Large intestine (tissue), 3 donors: Measurements from ENCODE around the gene CD28. TPM values are rescaled to one million over a fixed set of nuclear protein-coding genes. Genes with fewer than 3 reads are reported as not detected.

Source experiments
- DNase-seq, 2 donors: peaks; one replicate each; pipeline versions ENCODE4 v3.0.0 to v3.0.0-alpha.2; 2013
- H3K27ac ChIP-seq: one replicate; pipeline ENCODE4 v1.5.1; 2013; ENCODE audit warnings: low read length
- H3K27me3 ChIP-seq: 2 replicates; pipeline ENCODE4 v1.6.1; 2013; ENCODE audit warnings: low read length; ENCODE audit not compliant: control insufficient read depth, insufficient read depth
- H3K36me3 ChIP-seq: 2 replicates; pipeline ENCODE4 v1.6.1; 2013; ENCODE audit warnings: low read length; ENCODE audit not compliant: control insufficient read depth, insufficient read depth
- H3K4me1 ChIP-seq: one replicate; pipeline ENCODE4 v1.6.1; 2013; ENCODE audit warnings: low read length; ENCODE audit not compliant: control insufficient read depth, insufficient read depth
- H3K4me3 ChIP-seq: one replicate; pipeline ENCODE4 v1.5.1; 2013; ENCODE audit warnings: low read length
- H3K9me3 ChIP-seq: one replicate; pipeline ENCODE4 v1.6.1; 2013; ENCODE audit warnings: mild to moderate bottlenecking, low read depth, low read length, moderate library complexity; ENCODE audit not compliant: control insufficient read depth
- WGBS: methylation state at CpG from one replicate; pipeline ENCODE4 v1.1.5; 2013; ENCODE audit warnings: low lambda C conversion rate; ENCODE audit not compliant: insufficient coverage; 5-methylcytosine and 5-hydroxymethylcytosine counted together
- polyA plus RNA-seq: library from polyadenylated mRNA; unstranded; fragments of 120-200 nt; gene quantifications from one replicate; pipeline ENCODE4 v1.2.1, GENCODE V29; 2013

The CD28 gene
- polyA plus RNA-seq, 1 donor = 1.5 TPM

DNA sequence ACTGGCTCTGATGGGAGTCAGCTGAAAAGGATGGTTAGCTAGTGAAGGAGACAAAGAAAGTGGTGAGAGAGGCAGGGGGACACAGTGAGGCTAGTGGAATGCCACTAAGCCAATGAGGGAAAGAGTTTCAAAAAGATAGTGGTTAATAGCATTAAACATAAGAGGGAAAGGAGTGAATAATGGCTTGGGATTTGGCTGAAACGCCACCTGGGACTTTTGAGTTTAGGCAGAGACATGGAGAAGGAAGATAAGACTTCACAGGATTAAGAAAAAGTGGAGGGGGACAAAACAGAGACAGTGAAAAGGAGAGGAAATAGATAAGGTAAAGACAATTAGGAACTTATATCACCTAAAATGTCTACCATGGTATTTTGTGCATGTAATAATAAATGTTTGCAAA, 6.9 kb downstream of the CD28 start:
- Histone ChIP-seq H3K4me3 (no peak overlapping the region), H3K27me3 (no peaks in the 10 kb centered on the region), H3K9me3 (no peaks in the 10 kb centered on the region), H3K27ac (no peak overlapping the region), H3K36me3 (no peaks in the 10 kb centered on the region), H3K4me1 (peaks cover 10% of the 10 kb centered on the region)
- DNase-seq = no peak
- 70% methylated on average over 1 of the region's 1 CpG for WGBS

DNA sequence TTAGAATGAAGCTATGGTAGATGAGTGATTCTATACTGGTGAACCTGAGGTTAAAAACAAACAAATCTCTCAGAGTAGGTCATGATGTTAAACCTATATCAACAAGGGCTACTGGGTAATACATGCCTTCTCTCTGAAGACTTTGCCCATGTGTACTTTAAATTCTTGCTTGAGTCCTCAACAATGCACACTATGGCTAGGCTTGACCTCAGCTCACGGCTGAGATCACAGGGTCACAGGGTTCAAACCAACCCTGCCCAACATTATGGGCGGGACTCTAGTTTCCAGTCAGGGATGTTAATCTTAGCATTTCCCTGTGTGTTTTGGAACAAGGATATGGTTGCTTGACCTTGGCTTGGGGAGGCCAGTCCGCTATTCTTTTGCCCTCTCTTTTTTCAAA, 7.7 kb downstream of the CD28 start:
- DNase-seq = peak in 1 of 2 donors; percentile 43
- Histone ChIP-seq H3K4me3 (no peak overlapping the region), H3K9me3 (no peaks in the 10 kb centered on the region), H3K27ac (no peak overlapping the region), H3K4me1 (peaks cover 3% of the 10 kb centered on the region), H3K36me3 (no peaks in the 10 kb centered on the region), H3K27me3 (no peaks in the 10 kb centered on the region)
- whole genome bisulfite sequencing = no CpG with 5 or more reads among the region's 3 CpGs

DNA sequence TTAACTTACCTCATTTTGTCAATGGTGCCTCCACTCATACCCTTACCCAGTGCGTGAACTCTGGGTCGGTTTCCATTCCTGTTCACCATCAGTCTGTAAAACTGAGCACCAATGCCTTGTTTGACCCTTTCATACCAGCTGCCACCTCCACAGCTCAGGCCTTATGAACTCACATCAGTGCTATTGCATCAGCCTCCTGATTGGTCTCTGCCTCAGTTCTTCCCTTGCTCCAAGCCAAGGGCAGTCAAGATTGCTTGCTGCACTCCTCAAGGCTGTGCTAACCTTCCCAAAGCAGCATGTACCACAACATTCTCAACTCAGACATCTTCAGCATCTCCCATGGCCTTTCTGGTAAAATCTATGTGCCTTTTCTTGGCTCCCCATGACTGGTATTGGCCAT, 9.3 kb downstream of the CD28 start:
- Histone ChIP-seq H3K27me3 (no peaks in the 10 kb centered on the region), H3K4me1 (peaks cover 3% of the 10 kb centered on the region), H3K27ac (no peak overlapping the region), H3K36me3 (no peaks in the 10 kb centered on the region), H3K4me3 (no peak overlapping the region), H3K9me3 (no peaks in the 10 kb centered on the region)
- no peak for DNase-seq
- no CpG with 5 or more reads among the region's 2 CpGs for WGBS

DNA sequence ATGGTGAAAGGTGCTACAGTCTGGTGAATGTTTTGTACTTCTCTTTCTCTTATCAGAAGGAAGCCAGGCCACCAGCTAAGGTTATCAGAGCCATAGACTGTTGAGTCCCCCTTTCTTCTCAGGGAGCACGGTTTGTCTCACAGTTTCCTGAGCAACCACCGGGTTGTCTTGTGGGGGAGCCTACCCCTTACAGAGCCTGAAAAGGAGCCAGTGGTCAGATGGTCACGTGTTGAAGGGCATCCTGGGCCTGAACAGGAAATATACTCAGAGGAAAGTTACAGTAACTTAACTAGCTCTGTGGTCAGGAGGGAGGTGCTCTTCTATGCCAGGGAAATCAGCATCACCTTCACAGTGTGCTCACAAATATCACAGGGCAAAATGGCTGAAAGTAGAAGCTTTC, 11.6 kb downstream of the CD28 start:
- WGBS = no CpG with 5 or more reads among the region's 3 CpGs
- H3K36me3 ChIP-seq = no peaks in the 10 kb centered on the region
- H3K27ac ChIP-seq = no peak overlapping the region
- no peaks in the 10 kb centered on the region for H3K9me3 ChIP-seq
- no peaks in the 10 kb centered on the region for H3K27me3 ChIP-seq
- H3K4me1 ChIP-seq = peaks cover 10% of the 10 kb centered on the region
- no peak overlapping the region for H3K4me3 ChIP-seq
- no peak for DNase-seq

DNA sequence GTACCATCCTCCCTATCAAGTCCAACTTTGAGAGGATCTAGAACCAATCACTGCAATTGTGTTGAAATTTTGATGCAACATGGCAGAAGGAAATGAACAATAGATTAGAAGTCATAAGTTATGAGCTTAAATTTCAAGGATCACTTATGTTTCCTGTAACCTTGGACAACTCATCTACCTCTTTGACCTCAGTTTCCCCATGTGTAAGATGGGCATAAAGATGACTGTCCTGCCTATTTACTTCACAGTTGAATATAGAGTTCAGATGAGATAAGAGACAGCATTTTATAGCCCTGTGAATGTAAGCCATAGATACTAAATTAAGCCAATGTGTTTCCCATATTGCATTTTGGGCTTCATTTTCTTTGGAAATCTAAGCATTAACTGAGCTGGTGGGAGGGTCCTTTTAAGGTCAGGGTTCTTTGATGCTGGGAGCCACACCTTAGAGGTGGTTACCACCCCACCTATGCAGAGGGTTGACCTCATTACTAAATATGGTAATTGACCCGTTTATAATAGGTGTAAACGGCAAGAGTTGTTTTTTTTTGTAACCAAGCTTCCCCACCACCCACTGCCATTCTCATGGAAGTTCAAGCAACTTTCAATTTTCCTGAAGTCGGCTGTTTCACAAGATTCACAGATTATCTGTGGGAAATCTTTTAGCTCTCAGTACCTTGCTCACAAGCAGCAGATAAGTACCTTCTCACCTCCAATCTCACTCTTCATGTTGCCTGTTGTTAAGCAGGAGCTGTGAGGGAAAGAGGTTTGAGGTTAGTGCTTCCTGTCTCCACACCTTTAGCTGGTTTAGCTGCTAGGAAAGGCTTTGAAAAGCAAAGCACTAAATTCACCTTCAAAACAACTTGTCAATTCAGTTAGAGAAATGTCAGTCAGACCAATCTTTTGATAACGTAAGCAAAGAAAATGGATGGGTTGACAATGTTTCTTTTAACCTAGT, 13.3 kb downstream of the CD28 start:
- no peaks in the 10 kb centered on the region for H3K36me3 ChIP-seq
- H3K27me3 ChIP-seq = no peaks in the 10 kb centered on the region
- H3K4me3 ChIP-seq = no peak overlapping the region
- no peaks in the 10 kb centered on the region for H3K9me3 ChIP-seq
- H3K4me1 ChIP-seq = peaks cover 10% of the 10 kb centered on the region
- WGBS = 63% methylated on average over 1 of the region's 4 CpGs
- peak in 1 of 2 donors; percentile 30 for DNase-seq
- no peak overlapping the region for H3K27ac ChIP-seq

DNA sequence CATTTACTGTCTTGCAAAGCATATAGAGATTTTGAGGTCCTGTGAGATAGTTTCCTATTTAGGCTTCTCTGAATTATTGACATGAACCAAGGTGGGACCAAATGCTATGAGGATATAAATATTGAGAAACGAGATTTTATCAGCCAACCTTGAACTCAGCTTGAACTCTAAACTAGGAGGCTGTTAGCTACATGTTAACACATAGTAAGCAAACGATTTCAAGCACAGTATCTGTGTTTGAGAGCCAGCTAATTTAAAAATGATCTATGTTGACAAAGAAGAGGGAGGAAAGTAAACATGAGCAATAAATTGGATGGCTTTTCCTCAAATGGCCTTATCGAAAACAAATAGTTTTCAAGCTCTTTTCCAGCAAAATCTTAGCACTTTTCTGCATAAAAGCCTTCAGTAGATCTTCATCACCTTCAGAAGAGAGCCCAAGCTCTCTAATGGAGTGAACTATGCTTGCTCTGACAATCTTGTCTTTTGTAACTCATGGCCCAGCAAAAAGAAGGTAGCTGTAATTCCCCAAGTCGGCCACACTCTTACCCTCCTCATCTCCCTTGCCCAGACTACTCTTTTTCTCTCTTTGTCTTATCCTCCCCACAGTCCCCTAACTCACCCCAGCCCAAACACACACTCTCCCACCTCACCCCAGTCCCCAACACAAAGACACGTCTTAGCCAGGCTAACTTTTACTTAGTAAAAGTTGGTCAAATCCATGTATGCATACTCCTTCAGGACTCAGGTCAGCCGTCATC, 14.7 kb downstream of the CD28 start:
- 25% methylated on average over 1 of the region's 6 CpGs for WGBS
- H3K9me3 ChIP-seq = no peaks in the 10 kb centered on the region
- no peaks in the 10 kb centered on the region for H3K27me3 ChIP-seq
- no peak for DNase-seq
- no peaks in the 10 kb centered on the region for H3K36me3 ChIP-seq
- no peak overlapping the region for H3K4me3 ChIP-seq
- peaks cover 10% of the 10 kb centered on the region for H3K4me1 ChIP-seq
- H3K27ac ChIP-seq = no peak overlapping the region

DNA sequence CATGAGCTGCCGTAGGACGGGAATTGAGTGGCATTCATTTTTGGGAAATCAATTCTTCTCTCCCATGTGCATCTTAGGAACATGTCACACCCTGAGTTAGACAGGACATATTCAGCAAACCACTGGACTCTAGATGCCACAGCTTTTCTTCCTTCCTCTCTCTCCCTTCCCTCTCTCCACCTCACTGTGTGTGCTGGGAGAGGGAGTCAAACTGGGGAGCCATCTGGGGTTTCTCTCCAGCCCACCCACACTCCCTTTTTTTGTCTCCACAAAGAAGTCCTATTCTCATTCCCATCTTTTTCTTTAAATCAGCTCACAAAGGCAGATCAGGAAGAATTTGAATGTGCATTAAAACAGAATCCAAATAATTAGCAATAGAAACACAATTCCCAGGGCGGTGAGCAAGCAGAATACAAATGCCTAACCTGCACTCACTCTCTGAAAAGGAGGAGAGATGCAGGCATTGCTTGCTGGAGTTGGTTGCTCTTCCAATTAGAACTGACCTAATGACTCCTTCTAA, 15.4 kb downstream of the CD28 start:
- no peaks in the 10 kb centered on the region for H3K36me3 ChIP-seq
- H3K9me3 ChIP-seq = no peaks in the 10 kb centered on the region
- H3K4me3 ChIP-seq = no peak overlapping the region
- no peak overlapping the region for H3K27ac ChIP-seq
- H3K4me1 ChIP-seq = peaks cover 10% of the 10 kb centered on the region
- H3K27me3 ChIP-seq = no peaks in the 10 kb centered on the region
- no CpG with 5 or more reads among the region's 3 CpGs for WGBS
- no peak for DNase-seq

DNA sequence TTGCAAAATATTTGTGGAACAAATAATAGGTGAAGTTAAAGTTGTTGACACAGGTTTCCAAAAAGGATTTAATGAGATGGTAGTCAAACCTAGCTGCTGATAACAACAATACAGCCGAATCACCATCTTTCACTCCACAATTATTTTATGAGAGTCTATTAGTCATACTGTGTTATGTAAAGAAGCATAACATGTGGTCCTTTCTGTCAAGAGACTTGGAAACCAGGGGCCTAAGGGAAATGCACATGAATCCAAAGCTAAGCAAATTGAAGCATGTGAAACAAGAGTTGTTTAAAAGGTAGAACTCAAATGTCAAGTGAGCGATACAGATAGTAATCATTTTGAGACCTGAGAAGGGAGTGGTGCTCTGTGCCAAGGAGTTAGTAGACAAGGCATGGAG, 16.0 kb downstream of the CD28 start:
- no peaks in the 10 kb centered on the region for H3K36me3 ChIP-seq
- no peak overlapping the region for H3K4me3 ChIP-seq
- no peak for DNase-seq
- no peak overlapping the region for H3K27ac ChIP-seq
- peaks cover 10% of the 10 kb centered on the region for H3K4me1 ChIP-seq
- no peaks in the 10 kb centered on the region for H3K9me3 ChIP-seq
- H3K27me3 ChIP-seq = no peaks in the 10 kb centered on the region
- WGBS = no CpG with 5 or more reads among the region's 2 CpGs

DNA sequence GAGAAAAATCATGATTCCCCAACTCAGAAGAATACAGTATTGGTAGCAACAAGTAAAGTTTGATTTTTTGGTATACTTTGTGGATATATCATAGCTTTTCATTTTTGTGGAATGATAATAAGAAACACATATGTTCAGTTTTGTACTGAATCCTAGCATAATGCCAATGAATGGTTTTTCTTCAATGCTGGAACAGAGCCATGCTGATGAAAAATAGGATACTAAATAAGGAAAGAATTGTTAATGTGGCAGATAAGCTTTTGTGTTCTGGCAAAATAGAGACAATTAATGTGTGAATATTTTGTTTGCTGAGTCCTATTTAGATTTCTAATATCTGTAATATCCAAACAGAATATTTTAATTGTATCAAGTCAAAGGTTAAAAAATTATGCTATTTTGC, 21.9 kb downstream of the CD28 start:
- H3K9me3 ChIP-seq = no peaks in the 10 kb centered on the region
- H3K4me3 ChIP-seq = no peak overlapping the region
- DNase-seq = no peak
- no peaks in the 10 kb centered on the region for H3K27me3 ChIP-seq
- no peak overlapping the region for H3K27ac ChIP-seq
- no peaks in the 10 kb centered on the region for H3K36me3 ChIP-seq
- H3K4me1 ChIP-seq = no peaks in the 10 kb centered on the region

DNA sequence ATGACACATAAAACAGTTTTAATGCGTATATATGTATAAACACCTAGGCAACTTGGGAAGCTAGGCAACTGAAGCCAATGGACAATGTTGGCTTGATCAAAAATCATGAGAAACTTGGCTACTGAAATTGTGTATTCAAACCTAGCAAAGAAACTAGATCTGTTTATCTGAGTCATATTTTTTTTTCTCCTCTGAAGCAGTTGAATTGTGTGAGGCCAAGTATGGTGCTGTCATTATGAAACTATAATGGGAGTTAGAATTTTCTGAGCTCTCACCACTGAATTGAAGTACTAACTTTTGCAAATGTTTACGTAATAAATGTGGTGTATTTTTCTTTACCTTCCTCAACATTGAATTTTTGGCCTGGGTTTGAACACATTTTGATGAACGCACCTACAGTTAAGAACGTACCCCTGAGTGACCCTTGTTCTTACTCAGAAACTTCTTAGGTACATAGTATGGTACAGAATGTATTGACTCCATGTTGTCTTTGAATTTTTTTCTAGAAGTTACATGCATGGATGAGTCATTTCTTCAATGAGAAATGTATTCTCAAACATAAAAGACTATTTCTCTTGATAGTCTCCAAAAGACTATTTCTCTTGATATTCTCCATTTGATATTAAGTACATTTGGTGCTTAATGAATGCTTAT, 23.8 kb downstream of the CD28 start:
- H3K27me3 ChIP-seq = no peaks in the 10 kb centered on the region

More for the DNA sequence above, 23.8 kb downstream of the CD28 start:
- no peak for DNase-seq
- Histone ChIP-seq H3K9me3 (no peaks in the 10 kb centered on the region), H3K36me3 (no peaks in the 10 kb centered on the region), H3K4me3 (no peak overlapping the region), H3K27ac (no peak overlapping the region), H3K4me1 (no peaks in the 10 kb centered on the region)
- 100% methylated on average over 2 of the region's 4 CpGs for WGBS
